ENCODE results near the gene ZNF319.
"Not testable (repeated sequence)": the region's sequence is repeated elsewhere in the genome, so short reads cannot be mapped to it uniquely, and the experiment has no call there.

ZNF319 gene

DNA sequence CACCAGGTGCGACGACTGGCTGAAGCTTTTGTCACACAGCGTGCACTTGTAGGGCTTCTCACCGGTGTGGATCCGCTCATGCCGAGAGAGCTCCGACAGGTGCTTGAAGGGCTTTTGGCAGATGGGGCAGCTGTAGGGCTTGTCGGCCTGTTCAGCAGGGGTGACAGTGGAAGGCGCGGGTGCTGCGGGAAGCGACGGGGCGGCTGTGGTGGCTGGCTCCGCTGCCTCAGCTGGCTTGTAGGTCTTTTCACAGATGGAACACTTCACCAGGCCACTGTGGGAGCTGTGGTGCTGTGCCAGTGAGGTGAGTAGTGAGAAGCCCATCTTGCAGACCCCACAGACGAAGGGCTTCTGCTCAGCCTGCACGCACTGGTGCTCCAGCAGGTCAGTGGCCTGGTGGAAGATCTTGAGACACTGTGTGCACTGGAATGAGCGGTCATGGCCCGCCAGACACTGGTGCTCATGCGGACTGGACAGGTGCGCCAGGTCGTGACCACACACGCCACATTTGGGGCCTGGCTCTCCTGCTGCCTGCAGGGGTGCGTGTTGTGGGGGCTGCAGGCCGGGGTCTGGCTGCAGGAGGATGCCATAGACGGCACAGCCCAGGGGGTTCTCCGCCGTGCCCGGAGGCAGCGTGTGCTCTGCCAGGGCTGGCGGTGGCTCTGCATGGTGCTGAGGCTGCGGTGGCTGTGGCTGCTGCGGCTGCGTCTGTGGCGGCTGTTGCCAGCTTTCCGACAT lies 2.8 kb downstream of the ZNF319 start:
- DNase-seq (ENCODE audit: low spot score) = no peak

GRCh38 chr16:57997176-57997527 lies 3.3 kb downstream of the ZNF319 start:
- no peak for DNase-seq (ENCODE audit: low spot score)

DNA sequence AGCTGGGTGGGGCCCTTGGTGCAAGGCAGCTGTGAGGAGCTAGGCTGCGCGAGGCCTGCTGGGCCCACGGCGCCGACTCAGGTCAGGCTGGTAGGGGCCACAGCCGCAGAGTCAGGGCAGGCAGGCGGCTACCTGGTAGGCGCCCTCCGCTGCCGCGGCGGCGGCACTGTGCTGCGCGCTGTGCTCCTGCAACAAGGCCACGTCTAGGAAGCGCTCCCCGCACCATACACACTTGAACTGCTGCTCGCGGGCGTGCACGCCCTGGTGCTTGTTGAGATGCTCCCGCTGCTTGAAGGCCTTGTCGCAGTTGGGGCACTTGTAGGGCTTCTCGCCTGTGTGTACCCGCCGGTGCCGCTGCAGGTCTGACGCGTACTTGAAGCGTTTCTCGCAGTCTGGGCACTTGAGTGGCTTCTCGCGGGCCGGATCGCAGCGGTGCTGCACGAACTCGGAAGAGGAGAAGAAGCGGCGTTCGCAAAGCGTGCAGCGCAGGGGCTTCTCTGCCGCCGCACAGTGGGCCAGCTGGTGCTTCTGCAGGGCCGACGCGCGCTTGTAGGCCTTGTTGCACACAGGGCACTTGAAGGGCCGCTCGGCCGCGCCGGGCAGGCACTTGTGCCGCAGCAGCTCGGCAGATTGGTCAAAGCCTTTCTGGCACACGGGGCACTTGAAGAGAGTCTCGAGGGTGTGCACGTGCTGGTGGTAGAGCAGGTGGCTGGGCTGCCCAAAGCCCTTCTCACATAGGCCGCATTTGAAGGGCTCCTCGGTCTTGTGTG lies 3.9 kb downstream of the ZNF319 start:
- no peak for DNase-seq (ENCODE audit: low spot score)

GRCh38 chr16:57995721-57996405 lies 4.6 kb downstream of the ZNF319 start:
- DNase-seq (ENCODE audit: low spot score) = no peak

GRCh38 chr16:57994778-57995177 lies 5.7 kb downstream of the ZNF319 start:
- DNase-seq (ENCODE audit: low spot score) = no peak

DNA sequence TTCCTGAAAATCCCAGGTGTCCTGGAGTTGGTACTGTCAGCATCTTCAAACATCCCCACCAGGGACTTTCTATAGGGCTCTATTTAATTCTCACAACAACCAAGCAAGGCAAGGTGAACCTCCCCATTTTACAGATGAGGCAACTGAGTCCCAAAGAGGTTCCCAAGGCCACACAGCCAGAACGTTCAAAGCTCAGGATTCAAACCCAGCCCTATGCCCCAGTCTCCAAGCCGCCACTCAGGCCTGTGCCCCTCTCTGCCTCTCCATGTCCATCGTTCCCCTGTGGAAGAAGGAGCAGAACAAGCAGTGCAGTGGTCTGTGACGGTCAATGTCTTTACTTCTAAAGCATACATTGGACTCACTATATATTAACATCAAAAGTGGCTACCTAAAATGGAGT lies 6.1 kb downstream of the ZNF319 start:
- DNase-seq (ENCODE audit: low spot score) = no peak

DNA sequence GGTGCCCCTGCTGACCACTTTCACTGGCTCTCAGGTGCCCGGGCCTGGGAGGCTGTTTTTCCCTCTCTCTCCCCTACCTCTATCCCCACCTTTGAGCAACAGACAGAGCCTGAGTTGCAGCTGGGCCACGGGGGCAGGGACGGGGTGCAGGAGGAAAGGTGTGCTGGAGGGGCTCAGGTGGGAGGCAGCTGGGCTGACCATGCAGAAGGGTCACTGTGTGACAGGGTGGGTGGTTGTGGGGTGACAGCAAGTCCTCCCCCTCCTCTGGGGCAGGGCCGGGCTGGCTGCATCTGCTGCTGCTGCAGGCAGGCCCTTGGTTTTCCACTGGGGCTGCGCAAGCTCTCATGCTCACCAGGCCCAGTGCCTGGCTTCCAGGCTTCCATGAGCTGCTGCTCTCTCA lies 6.6 kb downstream of the ZNF319 start:
- DNase-seq (ENCODE audit: low spot score) = no peak

GRCh38 chr16:57993438-57993837 lies 7.0 kb downstream of the ZNF319 start:
- DNase-seq (ENCODE audit: low spot score) = no peak

GRCh38 chr16:57992084-57992483 lies 8.4 kb downstream of the ZNF319 start:
- DNase-seq (ENCODE audit: low spot score) = no peak

GRCh38 chr16:57991551-57992059 lies 8.9 kb downstream of the ZNF319 start:
- DNase-seq (ENCODE audit: low spot score) = no peak

- no peak for DNase-seq (ENCODE audit: low spot score)
Measured at GRCh38 chr16:57988929-57989328, 11.5 kb downstream of the ZNF319 start.

DNA sequence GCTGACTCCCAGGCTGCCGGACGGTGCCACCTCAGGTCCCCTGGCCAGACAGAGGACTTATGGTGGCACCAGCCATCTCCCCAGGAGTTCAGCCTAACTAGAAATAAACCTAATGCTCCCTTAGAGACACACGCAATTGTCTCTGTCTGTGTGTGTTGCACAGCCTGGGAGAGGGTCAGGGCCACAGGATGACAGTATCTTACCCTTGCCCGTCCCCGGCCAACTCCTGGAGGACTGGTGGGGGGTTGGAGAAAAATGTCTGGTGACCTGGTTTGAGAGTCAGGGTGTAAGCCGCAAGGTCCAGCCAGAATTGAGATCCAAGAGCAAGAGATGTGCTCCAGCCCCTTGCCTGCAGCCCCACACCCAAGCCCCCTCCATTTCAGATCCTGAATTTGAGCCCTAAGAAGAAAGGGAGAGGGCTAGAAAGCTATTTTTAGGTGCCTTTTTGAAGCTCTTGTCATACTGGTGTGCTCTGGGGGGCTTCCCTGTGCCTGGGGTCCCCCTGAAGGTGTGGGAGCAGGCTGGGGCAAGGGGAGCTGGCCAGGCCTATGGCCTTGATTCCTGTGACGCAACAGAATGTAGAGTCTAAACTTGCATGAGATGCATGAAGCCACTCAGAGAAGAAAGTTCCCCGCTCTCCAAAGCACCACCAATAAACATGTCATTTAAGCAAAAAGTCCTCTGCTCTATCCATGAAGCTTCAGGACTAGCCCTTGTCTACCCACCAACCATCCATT lies 12.9 kb downstream of the ZNF319 start:
- DNase-seq (ENCODE audit: low spot score) = no peak

DNA sequence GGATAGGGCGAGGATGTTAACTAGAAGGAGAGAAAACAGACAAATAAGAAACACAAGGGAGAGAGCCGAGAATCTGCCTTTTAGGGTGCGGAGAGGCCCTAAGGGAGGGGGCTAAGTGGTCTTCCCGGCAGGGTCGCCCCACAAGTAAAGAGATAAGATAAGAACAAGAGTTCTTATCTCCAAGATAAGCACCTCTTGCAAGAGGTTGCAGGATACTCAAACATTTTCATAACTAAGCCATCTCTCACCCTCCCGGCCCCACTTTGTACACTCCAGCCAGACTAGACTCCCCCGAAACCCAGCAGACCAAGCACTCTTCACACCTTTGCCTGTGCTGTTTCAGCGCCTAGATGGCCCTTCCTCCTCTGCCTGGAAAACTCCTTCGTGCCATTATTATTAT lies 14.3 kb downstream of the ZNF319 start:
- no peak for DNase-seq (ENCODE audit: low spot score)

GRCh38 chr16:57985204-57986181 lies 15.0 kb downstream of the ZNF319 start:
- no peak for DNase-seq (ENCODE audit: low spot score)

- peak; percentile 73 for DNase-seq (ENCODE audit: low spot score)
Measured at GRCh38 chr16:57984443-57985203, 15.8 kb downstream of the ZNF319 start.

DNA sequence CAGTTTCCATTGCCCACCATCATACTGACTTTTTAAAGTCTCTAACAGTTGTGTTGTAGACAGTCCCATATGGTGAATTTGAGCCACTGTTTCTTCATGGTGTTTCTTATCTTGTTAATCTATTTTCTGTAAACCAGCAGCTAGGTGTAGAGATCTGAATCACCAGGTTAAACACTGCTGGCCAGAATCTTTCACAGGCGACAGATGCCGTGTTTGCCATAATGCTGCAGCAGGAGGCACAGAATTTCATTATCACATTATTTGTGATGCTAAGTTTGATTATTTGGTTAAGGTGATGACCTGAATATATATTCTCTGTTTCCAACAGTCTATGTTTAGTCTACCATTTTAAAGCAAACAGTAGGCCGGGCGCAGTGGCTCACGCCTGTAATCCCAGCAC lies 18.1 kb downstream of the ZNF319 start:
- DNase-seq (ENCODE audit: low spot score) = no peak

DNA sequence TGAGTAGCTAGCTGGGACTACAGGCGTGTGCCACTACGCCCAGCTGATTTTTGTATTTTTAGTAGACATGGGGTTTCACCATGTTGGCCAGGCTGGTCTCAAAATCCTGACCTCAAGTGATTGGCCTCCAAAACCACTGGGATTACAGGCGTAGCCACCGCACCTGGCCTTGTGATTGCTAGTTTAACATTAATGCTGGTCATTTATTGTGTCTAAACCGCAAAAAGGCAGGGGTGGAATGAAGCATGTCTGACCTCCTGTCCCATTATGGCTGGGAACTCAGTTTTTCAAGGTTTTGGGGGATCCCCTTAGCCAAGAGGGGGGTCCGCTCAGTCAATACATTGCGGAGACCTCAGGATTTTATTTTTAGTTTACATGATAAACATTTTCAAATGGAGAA lies 18.8 kb downstream of the ZNF319 start:
- DNase-seq (ENCODE audit: low spot score) = no peak

- DNase-seq (ENCODE audit: low spot score) = no peak
Measured at GRCh38 chr16:57979006-57979585, 21.4 kb downstream of the ZNF319 start.

GRCh38 chr16:57978070-57978465 lies 22.4 kb downstream of the ZNF319 start:
- DNase-seq (ENCODE audit: low spot score) = not testable (repeated sequence)

Data from hematopoietic multipotent progenitor cell treated with erythropoietin and hydrocortisone succinate and interleukin-3 and kit ligand, for 17 days (in vitro differentiated cells).